OCI-LY7 (cell line): ENCODE measurements around the gene LARGE1.

Experiments
- CTCF ChIP-seq: fragments of 200-600 bp; sonication (generic); conservative IDR thresholded peaks from 2 replicates; pipeline ENCODE4 v1.5.1; 2014; ENCODE audit warnings: mild to moderate bottlenecking, antibody characterized with exemption, low read length, moderate library complexity, mixed read lengths
- EZH2phosphoT487 ChIP-seq: fragments of 200-600 bp; sonication (generic); IDR thresholded peaks from 2 replicates; pipeline ENCODE4 v1.6.1; 2018; ENCODE audit warnings: low read depth, borderline replicate concordance, mild to moderate bottlenecking, mixed run types, antibody characterized with exemption, low read length, moderate library complexity, mixed read lengths

GRCh38 chr22:33492210-33492651 lies 428.0 kb downstream of the LARGE1 start:
- TF ChIP-seq CTCF (no peak), EZH2phosphoT487 (no peak)
